Thoracic aorta (tissue), 2 donors: ENCODE data around the gene PLK5. TPM values are rescaled to one million over a fixed set of nuclear protein-coding genes. Genes with fewer than 3 reads are reported as not detected.

ENCODE experiments used
- ATAC-seq: fragments of 150-250 bp; one replicate; pipeline ENCODE4 v1.8.0; 2017; ENCODE audit warnings: low read depth; ENCODE audit not compliant: insufficient number of reproducible peaks, low FRiP score
- DNase-seq: peaks from one replicate; pipeline ENCODE4 v3.0.0-alpha.2; 2020; ENCODE audit warnings: low spot score
- H3K27ac ChIP-seq, 2 donors: fragments of 200-600 bp; sonication (generic); 1 replicate in 1 of 2; 2 replicates in 1 of 2; pipeline ENCODE4 v1.5.1; 2016; ENCODE audit warnings: mild to moderate bottlenecking in 2 of 2, moderate library complexity in 2 of 2
- H3K27me3 ChIP-seq: fragments of 200-600 bp; sonication (generic); replicated peaks from 2 replicates; pipeline ENCODE4 v1.6.0; 2016; ENCODE audit warnings: mild to moderate bottlenecking; ENCODE audit not compliant: insufficient read depth
- H3K36me3 ChIP-seq: fragments of 200-600 bp; sonication (generic); one replicate; pipeline ENCODE4 v1.5.1; 2016
- H3K4me1 ChIP-seq, 2 donors: fragments of 200-600 bp; sonication (generic); 1 replicate in 1 of 2; 2 replicates in 1 of 2; pipeline versions ENCODE4 v1.5.1 to v1.6.0; 2016; ENCODE audit warnings: low read depth in 2 of 2, mild to moderate bottlenecking in 1 of 2; ENCODE audit not compliant: control insufficient read depth in 1 of 2
- H3K4me3 ChIP-seq: fragments of 200-600 bp; sonication (generic); 2 replicates; pipeline ENCODE4 v1.5.1; 2016; ENCODE audit warnings: mild to moderate bottlenecking
- H3K9me3 ChIP-seq: fragments of 200-600 bp; sonication (generic); 2 replicates; pipeline ENCODE4 v1.5.1; 2016
- total RNA-seq, 2 donors: library from RNA; depleted of rRNA; stranded (reverse); fragments of >200 nt; gene quantifications; one replicate each; pipeline versions ENCODE4 v1.1.0 to v1.2.3, GENCODE V29; 2016
- TF ChIP-seq, protein P1 (sequence below): fragments of 200-600 bp; sonication (generic); IDR thresholded peaks from one replicate; pipeline ENCODE4 v1.5.1; 2019; ENCODE audit warnings: antibody characterized with exemption

Gene PLK5
- total RNA-seq, 2 donors from 2014 or later = not detected

GRCh38 chr19:1521636-1522035 is 2.2 kb upstream of the PLK5 start:
- Histone ChIP-seq H3K27ac (no peak overlapping the region), H3K27me3 (no peaks in the 10 kb centered on the region), H3K9me3 (no peaks in the 10 kb centered on the region), H3K4me3 (no peak overlapping the region), H3K4me1 (peaks cover 0 to 6% of the 10 kb centered on the region in 2 donors), H3K36me3 (no peaks in the 10 kb centered on the region)
- ATAC-seq (no peak), DNase-seq (no peak)
- TF ChIP-seq, protein P1, sequence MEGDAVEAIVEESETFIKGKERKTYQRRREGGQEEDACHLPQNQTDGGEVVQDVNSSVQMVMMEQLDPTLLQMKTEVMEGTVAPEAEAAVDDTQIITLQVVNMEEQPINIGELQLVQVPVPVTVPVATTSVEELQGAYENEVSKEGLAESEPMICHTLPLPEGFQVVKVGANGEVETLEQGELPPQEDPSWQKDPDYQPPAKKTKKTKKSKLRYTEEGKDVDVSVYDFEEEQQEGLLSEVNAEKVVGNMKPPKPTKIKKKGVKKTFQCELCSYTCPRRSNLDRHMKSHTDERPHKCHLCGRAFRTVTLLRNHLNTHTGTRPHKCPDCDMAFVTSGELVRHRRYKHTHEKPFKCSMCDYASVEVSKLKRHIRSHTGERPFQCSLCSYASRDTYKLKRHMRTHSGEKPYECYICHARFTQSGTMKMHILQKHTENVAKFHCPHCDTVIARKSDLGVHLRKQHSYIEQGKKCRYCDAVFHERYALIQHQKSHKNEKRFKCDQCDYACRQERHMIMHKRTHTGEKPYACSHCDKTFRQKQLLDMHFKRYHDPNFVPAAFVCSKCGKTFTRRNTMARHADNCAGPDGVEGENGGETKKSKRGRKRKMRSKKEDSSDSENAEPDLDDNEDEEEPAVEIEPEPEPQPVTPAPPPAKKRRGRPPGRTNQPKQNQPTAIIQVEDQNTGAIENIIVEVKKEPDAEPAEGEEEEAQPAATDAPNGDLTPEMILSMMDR = no peak

DNA sequence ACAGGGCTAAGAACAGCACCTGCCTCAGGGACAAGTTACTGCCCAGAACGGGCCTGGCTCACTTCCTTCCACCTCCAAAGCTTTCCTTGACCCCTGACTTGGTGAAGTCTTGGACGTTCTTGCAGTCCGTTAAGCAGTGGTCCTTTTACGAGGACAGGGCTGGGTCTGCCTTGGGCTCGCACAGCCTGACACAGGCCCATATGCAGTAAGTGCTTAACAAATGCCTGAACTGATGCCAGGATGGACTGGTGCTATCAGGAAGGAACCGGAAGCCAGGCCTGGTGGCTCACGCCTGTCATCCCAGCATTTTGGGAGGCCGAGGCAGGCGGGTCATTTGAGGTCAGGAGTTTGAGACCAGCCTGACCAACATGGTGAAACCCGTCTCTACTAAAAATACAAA is 1.8 kb upstream of the PLK5 start:
- DNase-seq (no peak), ATAC-seq (no peak)
- no peaks in the 10 kb centered on the region for H3K36me3 ChIP-seq
- H3K27me3 ChIP-seq = no peaks in the 10 kb centered on the region
- TF ChIP-seq, protein P1 = no peak
- H3K4me3 ChIP-seq = no peak overlapping the region
- no peaks in the 10 kb centered on the region for H3K9me3 ChIP-seq
- H3K4me1 ChIP-seq = peaks cover 0 to 6% of the 10 kb centered on the region in 2 donors
- no peak overlapping the region for H3K27ac ChIP-seq

DNA sequence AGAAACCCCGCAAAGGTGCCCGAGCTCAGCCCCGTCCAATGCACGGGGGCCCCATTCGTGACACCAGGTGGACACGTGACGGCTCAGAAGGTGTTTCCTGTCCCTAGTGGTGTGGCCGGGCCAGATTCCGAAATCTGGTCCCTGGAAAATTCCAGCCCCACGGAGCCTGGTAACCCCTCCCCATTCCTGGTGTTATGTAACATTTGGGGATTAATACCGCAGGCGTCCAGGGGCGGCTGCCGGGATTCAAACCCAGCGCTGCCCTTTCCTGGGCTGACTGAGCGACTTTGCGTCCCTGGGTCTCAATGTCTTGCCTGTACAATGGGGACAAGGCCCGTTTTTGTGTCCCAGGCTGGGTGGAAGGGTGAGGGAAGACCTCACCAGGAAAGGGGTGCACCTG is 1.0 kb upstream of the PLK5 start:
- no peak overlapping the region for H3K27ac ChIP-seq
- no peak for ATAC-seq
- no peak for DNase-seq

GRCh38 chr19:1524287-1524971 is 552 bp downstream of the PLK5 start:
- Histone ChIP-seq H3K27ac (no peak overlapping the region), H3K9me3 (no peaks in the 10 kb centered on the region), H3K27me3 (no peaks in the 10 kb centered on the region), H3K4me3 (no peak overlapping the region), H3K36me3 (no peaks in the 10 kb centered on the region), H3K4me1 (peaks cover 0 to 6% of the 10 kb centered on the region in 2 donors)
- TF ChIP-seq, protein P1 = no peak
- no peak for ATAC-seq
- DNase-seq = no peak

More for the DNA sequence above, 1.0 kb upstream of the PLK5 start:
- TF ChIP-seq, protein P1 = no peak
- peaks cover 0 to 6% of the 10 kb centered on the region in 2 donors for H3K4me1 ChIP-seq
- no peak overlapping the region for H3K4me3 ChIP-seq
- H3K36me3 ChIP-seq = no peaks in the 10 kb centered on the region
- no peaks in the 10 kb centered on the region for H3K27me3 ChIP-seq
- H3K9me3 ChIP-seq = no peaks in the 10 kb centered on the region

DNA sequence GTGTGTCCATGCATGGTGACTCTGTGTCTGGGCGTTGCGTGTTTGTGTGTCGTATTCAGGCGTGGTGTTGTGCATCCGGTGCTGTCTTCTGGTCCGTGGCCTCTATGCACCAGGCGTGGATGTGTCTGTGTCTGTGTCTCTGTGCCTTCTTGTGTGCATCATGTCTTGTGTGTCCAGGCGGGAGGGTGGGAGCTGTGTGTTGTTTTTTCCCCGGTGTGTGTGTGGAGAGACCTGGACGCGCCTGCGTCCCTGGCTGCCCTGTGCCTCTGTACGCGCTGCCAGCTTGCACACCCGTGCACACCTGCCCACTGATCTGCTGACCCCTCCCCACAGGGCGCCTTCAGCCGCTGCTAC is 1.1 kb downstream of the PLK5 start:
- H3K9me3 ChIP-seq = no peaks in the 10 kb centered on the region
- TF ChIP-seq, protein P1 = no peak
- peaks cover 0 to 6% of the 10 kb centered on the region in 2 donors for H3K4me1 ChIP-seq
- no peak overlapping the region for H3K27ac ChIP-seq
- no peaks in the 10 kb centered on the region for H3K36me3 ChIP-seq
- H3K4me3 ChIP-seq = no peak overlapping the region
- no peaks in the 10 kb centered on the region for H3K27me3 ChIP-seq
- no peak for DNase-seq
- no peak for ATAC-seq
